GM19467 (cell line): Measurements from ENCODE around the gene SLC22A31.

Experiments used
- ATAC-seq: cut with Tn5 transposase; IDR thresholded peaks from one replicate; pipeline ENCODE4 v1.9.1; 2021; ENCODE audit warnings: mild to moderate bottlenecking, moderate library complexity; ENCODE audit not compliant: unreplicated experiment

The SLC22A31 gene

GRCh38 chr16:89217138-89217387, 16.7 kb upstream of the SLC22A31 start:
- no peak for ATAC-seq

- ATAC-seq, result no peak
These were observed 16.2 kb upstream of the SLC22A31 start for GRCh38 chr16:89216315-89217137.

GRCh38 chr16:89210904-89211515, 10.7 kb upstream of the SLC22A31 start:
- ATAC-seq, result no peak

- ATAC-seq, result no peak
These were observed 10.0 kb upstream of the SLC22A31 start for GRCh38 chr16:89210165-89210903.

GRCh38 chr16:89209522-89210044, 9.2 kb upstream of the SLC22A31 start:
- ATAC-seq, result no peak

- no peak for ATAC-seq
These were observed 7.7 kb upstream of the SLC22A31 start for GRCh38 chr16:89207993-89208392.

GRCh38 chr16:89202422-89203215, 2.3 kb upstream of the SLC22A31 start:
- no peak for ATAC-seq

GRCh38 chr16:89201439-89202377, 1.4 kb upstream of the SLC22A31 start:
- no peak for ATAC-seq

- ATAC-seq, result no peak
These were observed 594 bp upstream of the SLC22A31 start for GRCh38 chr16:89200850-89201411.

- no peak for ATAC-seq
These were observed 855 bp downstream of the SLC22A31 start for GRCh38 chr16:89199241-89200123.

- ATAC-seq, result no peak
These were observed 1.7 kb downstream of the SLC22A31 start for GRCh38 chr16:89198417-89199240.

- no peak for ATAC-seq
These were observed 2.5 kb downstream of the SLC22A31 start for GRCh38 chr16:89197633-89198416.

- no peak for ATAC-seq
These were observed 3.2 kb downstream of the SLC22A31 start for GRCh38 chr16:89197033-89197632.

GRCh38 chr16:89195521-89196171, 4.7 kb downstream of the SLC22A31 start:
- no peak for ATAC-seq

GRCh38 chr16:89194340-89195311, 5.7 kb downstream of the SLC22A31 start:
- no peak for ATAC-seq
